Esophagus muscularis mucosa (tissue), 2 donors: ENCODE measurements around the gene BTBD9.

Source experiments
- EP300 ChIP-seq: sonication (generic); formaldehyde crosslinking; IDR thresholded peaks from one replicate; pipeline ENCODE4 v1.6.1; 2017; ENCODE audit warnings: antibody characterized with exemption
- POLR2A ChIP-seq: fragments of 450-650 bp; IDR thresholded peaks from one replicate; pipeline ENCODE4 v1.6.1; 2017; ENCODE audit warnings: antibody characterized with exemption, moderate library complexity, mild to moderate bottlenecking, low read depth

GRCh38 chr6:38650207-38650752 is 10.6 kb upstream of the BTBD9 start:
- TF ChIP-seq POLR2A (no peak), EP300 (no peak)
